DMS53 treated with DMSO at 0.1 percent for 48 hours (cell line): ENCODE results near the gene OGDHL.
"Not testable (repeated sequence)": the region's sequence is repeated elsewhere in the genome, so short reads cannot be mapped to it uniquely, and the experiment has no call there.

Experiments used
- DNase-seq: peaks from one replicate; lab custom pipeline; 2025; ENCODE audit not compliant: unreplicated experiment; lab: John Stamatoyannopoulos, UW

The OGDHL gene

GRCh38 chr10:49740346-49741107 lies 21.6 kb downstream of the OGDHL start:
- no peak for DNase-seq

GRCh38 chr10:49739426-49739825 lies 22.7 kb downstream of the OGDHL start:
- no peak for DNase-seq

GRCh38 chr10:49738616-49739360 lies 23.3 kb downstream of the OGDHL start:
- no peak for DNase-seq

GRCh38 chr10:49737474-49738201 lies 24.5 kb downstream of the OGDHL start:
- DNase-seq = no peak

GRCh38 chr10:49736564-49737113 lies 25.5 kb downstream of the OGDHL start:
- no peak for DNase-seq

- DNase-seq = no peak
These were observed 26.1 kb downstream of the OGDHL start for GRCh38 chr10:49735848-49736563.

- DNase-seq = no peak
These were observed 27.0 kb downstream of the OGDHL start for GRCh38 chr10:49735161-49735560.

GRCh38 chr10:49734676-49735075 lies 27.4 kb downstream of the OGDHL start:
- no peak for DNase-seq

GRCh38 chr10:49733866-49734265 lies 28.3 kb downstream of the OGDHL start:
- no peak for DNase-seq

GRCh38 chr10:49726593-49726992 lies 35.5 kb downstream of the OGDHL start:
- no peak for DNase-seq

GRCh38 chr10:49715157-49715556 lies 47.0 kb downstream of the OGDHL start:
- DNase-seq = not testable (repeated sequence)

- DNase-seq = no peak
These were observed 48.9 kb downstream of the OGDHL start for GRCh38 chr10:49713266-49713665.

- DNase-seq = no peak
These were observed 50.6 kb downstream of the OGDHL start for GRCh38 chr10:49711481-49711880.

GRCh38 chr10:49710966-49711365 lies 51.2 kb downstream of the OGDHL start:
- no peak for DNase-seq

- no peak for DNase-seq
These were observed 52.2 kb downstream of the OGDHL start for GRCh38 chr10:49709934-49710333.

GRCh38 chr10:49707585-49707984 lies 54.5 kb downstream of the OGDHL start:
- no peak for DNase-seq

GRCh38 chr10:49700997-49701396 lies 61.1 kb downstream of the OGDHL start:
- peak; percentile 69 for DNase-seq

GRCh38 chr10:49700211-49700610 lies 61.9 kb downstream of the OGDHL start:
- no peak for DNase-seq

GRCh38 chr10:49698679-49699078 lies 63.4 kb downstream of the OGDHL start:
- no peak for DNase-seq

GRCh38 chr10:49696311-49696710 lies 65.8 kb downstream of the OGDHL start:
- DNase-seq = no peak

- DNase-seq = no peak
These were observed 67.7 kb downstream of the OGDHL start for GRCh38 chr10:49694466-49694865.
